ENCODE measurements around the gene NXNL1. TPM values are rescaled to one million over a fixed set of nuclear protein-coding genes. Genes with fewer than 3 reads are reported as not detected.

NXNL1 gene
- total RNA-seq, 1 donor from 2014 or later, result not detected

GRCh38 chr19:17435218-17435617 lies 25.5 kb downstream of the NXNL1 start:
- DNase-seq (ENCODE audit: low read depth), result no peak
- FAIRE-seq, result no peak
- no peaks in the 10 kb centered on the region for H3K36me3 ChIP-seq (ENCODE audit: control insufficient read depth, insufficient read depth, low read length)
- no peaks in the 10 kb centered on the region for H3K27me3 ChIP-seq (ENCODE audit: control insufficient read depth, insufficient read depth, low read length)
- no peak overlapping the region for H3K4me3 ChIP-seq (ENCODE audit: low read depth, low read length)
- no peak for TF ChIP-seq CTCF (IDR thresholded peaks at IDR 0.05; ENCODE audit: insufficient read depth, low read length, severe bottlenecking)

GRCh38 chr19:17431417-17431816 lies 29.3 kb downstream of the NXNL1 start:
- no peak for FAIRE-seq
- no peak for DNase-seq (ENCODE audit: low read depth)
- H3K36me3 ChIP-seq (ENCODE audit: control insufficient read depth, insufficient read depth, low read length), result no peaks in the 10 kb centered on the region
- TF ChIP-seq CTCF (IDR thresholded peaks at IDR 0.05; ENCODE audit: insufficient read depth, low read length, severe bottlenecking), result no peak
- H3K4me3 ChIP-seq (ENCODE audit: low read depth, low read length), result no peak overlapping the region
- H3K27me3 ChIP-seq (ENCODE audit: control insufficient read depth, insufficient read depth, low read length), result no peaks in the 10 kb centered on the region

GRCh38 chr19:17429641-17430113 lies 31.0 kb downstream of the NXNL1 start:
- H3K4me3 ChIP-seq (ENCODE audit: low read depth, low read length), result no peak overlapping the region
- no peak for TF ChIP-seq CTCF (IDR thresholded peaks at IDR 0.05; ENCODE audit: insufficient read depth, low read length, severe bottlenecking)
- DNase-seq (ENCODE audit: low read depth) (no peak), FAIRE-seq (no peak)
- H3K36me3 ChIP-seq (ENCODE audit: control insufficient read depth, insufficient read depth, low read length), result no peaks in the 10 kb centered on the region
- no peaks in the 10 kb centered on the region for H3K27me3 ChIP-seq (ENCODE audit: control insufficient read depth, insufficient read depth, low read length)

GRCh38 chr19:17424743-17425365 lies 35.9 kb downstream of the NXNL1 start:
- FAIRE-seq (no peak), DNase-seq (ENCODE audit: low read depth) (no peak)
- Histone ChIP-seq H3K27me3 (ENCODE audit: control insufficient read depth, insufficient read depth, low read length) (no peaks in the 10 kb centered on the region), H3K4me3 (ENCODE audit: low read depth, low read length) (no peak overlapping the region), H3K36me3 (ENCODE audit: control insufficient read depth, insufficient read depth, low read length) (peaks cover 3% of the 10 kb centered on the region)
- TF ChIP-seq CTCF (IDR thresholded peaks at IDR 0.05; ENCODE audit: insufficient read depth, low read length, severe bottlenecking), result peak; percentile 63

- FAIRE-seq (no peak), DNase-seq (ENCODE audit: low read depth) (no peak)
- no peaks in the 10 kb centered on the region for H3K27me3 ChIP-seq (ENCODE audit: control insufficient read depth, insufficient read depth, low read length)
- no peak for TF ChIP-seq CTCF (IDR thresholded peaks at IDR 0.05; ENCODE audit: insufficient read depth, low read length, severe bottlenecking)
- no peak overlapping the region for H3K4me3 ChIP-seq (ENCODE audit: low read depth, low read length)
- peaks cover 3% of the 10 kb centered on the region for H3K36me3 ChIP-seq (ENCODE audit: control insufficient read depth, insufficient read depth, low read length)
Observed at GRCh38 chr19:17423429-17424208, 37.1 kb downstream of the NXNL1 start.

Measured in bronchial epithelial cell (primary cell).